NCI-H82 (cell line): ENCODE data around the gene CACNG1.

Source experiments
- DNase-seq: peaks from one replicate; lab custom pipeline; 2025; lab: John Stamatoyannopoulos, UW

CACNG1 gene

DNA sequence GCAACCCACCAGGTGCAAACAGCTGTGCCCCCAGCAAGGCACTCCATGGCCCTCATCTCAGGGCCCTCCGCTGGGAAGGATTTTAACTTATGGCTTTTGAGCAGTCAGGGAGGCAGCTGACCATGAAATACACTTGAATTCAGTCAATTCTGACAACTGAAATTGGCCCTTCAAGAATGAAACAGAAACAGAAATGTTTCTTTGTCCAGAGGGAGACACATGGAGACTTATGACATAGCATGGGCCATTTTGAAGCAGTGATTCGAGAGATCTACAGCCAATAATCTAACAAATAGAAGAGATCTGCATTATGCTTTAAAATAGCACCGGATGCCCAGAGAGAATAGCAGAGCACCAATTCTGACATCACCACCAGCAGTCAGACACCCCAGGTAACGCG lies 7.5 kb downstream of the CACNG1 start:
- no peak for DNase-seq

GRCh38 chr17:67052720-67053437 lies 8.5 kb downstream of the CACNG1 start:
- DNase-seq = no peak

GRCh38 chr17:67053438-67054000 lies 9.2 kb downstream of the CACNG1 start:
- no peak for DNase-seq

- DNase-seq = no peak
These were observed 9.7 kb downstream of the CACNG1 start for GRCh38 chr17:67054011-67054591.

DNA sequence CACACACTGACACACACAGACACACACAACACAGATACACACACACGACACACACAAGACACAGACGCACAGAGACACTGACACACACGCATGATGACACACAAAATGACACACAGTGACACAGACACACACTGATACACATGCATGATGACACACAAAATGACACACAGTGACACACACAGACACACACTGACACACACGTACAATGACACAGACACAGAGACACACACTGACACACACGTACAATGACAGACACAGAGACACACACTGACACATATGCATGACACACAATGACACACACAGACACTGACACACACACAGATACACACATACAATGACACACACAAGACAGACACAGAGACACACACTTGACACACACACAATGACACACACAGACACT lies 10.3 kb downstream of the CACNG1 start:
- no peak for DNase-seq

- no peak for DNase-seq
These were observed 10.7 kb downstream of the CACNG1 start for GRCh38 chr17:67055041-67055443.

DNA sequence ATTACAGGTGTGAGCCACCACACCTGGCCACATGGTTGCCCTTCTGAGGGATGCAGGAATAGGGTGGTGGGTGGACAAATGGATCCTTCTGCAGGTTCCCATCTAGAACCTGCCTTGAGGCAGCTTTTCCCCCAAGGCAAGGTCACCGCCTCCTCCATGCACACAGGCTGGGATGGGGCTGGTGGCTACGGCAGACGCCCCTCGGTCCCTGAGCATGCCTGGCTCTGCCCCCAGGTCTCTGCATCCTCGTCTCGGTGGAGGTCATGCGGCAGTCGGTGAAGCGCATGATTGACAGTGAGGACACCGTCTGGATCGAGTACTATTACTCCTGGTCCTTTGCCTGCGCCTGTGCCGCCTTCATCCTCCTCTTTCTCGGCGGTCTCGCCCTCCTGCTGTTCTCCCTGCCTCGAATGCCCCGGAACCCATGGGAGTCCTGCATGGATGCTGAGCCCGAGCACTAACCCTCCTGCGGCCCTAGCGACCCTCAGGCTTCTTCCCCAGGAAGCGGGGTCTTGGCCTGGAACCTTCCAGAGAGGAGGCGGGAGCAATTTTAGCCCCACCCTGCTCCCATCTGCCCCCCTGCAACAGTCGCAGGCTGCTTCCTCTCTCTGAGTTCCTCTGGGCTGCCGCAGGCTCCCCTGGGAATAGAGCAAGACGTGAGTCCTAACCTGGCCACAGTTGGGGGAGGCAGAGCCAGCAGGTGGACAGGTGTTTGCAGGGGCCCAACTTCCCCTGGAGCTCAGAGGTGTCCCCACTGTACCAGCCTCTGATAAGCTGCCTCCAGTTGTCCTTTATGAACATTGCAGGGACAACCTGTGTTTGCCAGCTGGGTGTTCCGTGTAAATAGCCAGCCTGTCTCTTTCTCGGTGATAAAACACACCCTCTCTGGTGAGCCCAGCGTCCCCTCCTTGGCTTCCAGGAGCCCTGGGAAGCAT lies 11.7 kb downstream of the CACNG1 start:
- peak; percentile 13 for DNase-seq

GRCh38 chr17:67056746-67057490 lies 12.6 kb downstream of the CACNG1 start:
- no peak for DNase-seq

- DNase-seq = no peak
These were observed 13.7 kb downstream of the CACNG1 start for GRCh38 chr17:67058036-67058435.

DNA sequence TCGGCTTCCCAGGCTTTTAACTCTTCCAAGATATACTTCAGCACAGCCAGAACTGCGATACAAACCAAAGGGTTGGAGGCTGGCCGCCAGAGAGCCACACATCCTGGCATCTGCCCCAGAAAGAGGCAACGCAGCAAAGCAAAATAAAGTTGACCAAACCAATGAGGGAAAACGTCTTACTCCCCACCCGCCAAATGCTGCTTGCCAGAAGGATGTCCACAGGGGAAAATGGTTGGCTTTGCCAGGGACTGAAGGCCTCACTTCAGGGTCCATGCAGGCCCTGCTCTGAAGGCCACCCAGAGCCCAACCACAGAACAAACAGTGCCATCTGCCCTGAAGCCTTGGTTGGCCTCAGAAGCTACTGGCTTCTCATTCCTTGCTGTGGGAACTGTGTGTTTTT lies 15.0 kb downstream of the CACNG1 start:
- DNase-seq = no peak

GRCh38 chr17:67063141-67063540 lies 18.8 kb downstream of the CACNG1 start:
- DNase-seq = no peak

- peak; percentile 22 for DNase-seq
These were observed 22.4 kb downstream of the CACNG1 start for GRCh38 chr17:67066717-67067116.

GRCh38 chr17:67067571-67068482 lies 23.5 kb downstream of the CACNG1 start:
- peak; percentile 10 for DNase-seq

DNA sequence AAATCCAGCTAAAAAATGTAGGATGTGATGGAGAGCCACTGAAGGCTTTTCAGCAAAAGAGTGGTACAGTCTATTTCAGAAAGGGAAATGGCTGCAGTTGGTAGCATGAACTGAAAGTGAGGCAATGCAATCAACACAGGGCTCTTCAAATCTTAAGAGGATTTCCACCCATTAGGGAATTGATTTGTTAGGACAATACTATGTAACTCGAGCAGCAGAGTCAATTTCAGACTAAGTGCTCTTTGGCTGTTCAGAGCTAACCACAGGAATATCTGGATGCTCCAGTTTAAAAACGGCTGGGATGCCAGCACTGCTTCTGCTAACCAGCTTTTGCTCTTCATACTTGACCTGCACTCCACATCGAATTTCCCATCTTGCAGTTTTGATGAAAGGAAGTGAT lies 24.6 kb downstream of the CACNG1 start:
- peak; percentile 90 for DNase-seq

GRCh38 chr17:67069603-67070136 lies 25.3 kb downstream of the CACNG1 start:
- DNase-seq = no peak

GRCh38 chr17:67071595-67071994 lies 27.2 kb downstream of the CACNG1 start:
- DNase-seq = no peak

- no peak for DNase-seq
These were observed 28.5 kb downstream of the CACNG1 start for GRCh38 chr17:67072885-67073284.

GRCh38 chr17:67074781-67075180 lies 30.4 kb downstream of the CACNG1 start:
- DNase-seq = no peak

- no peak for DNase-seq
These were observed 31.9 kb downstream of the CACNG1 start for GRCh38 chr17:67076290-67076689.

- no peak for DNase-seq
These were observed 33.9 kb downstream of the CACNG1 start for GRCh38 chr17:67078292-67078691.
